Gastrocnemius medialis (tissue), 4 donors: ENCODE measurements around the gene EMC10. TPM values are rescaled to one million over a fixed set of nuclear protein-coding genes. Genes with fewer than 3 reads are reported as not detected.
A peak's percentile ranks its signal among the peaks of the same experiment; 100 is the strongest.

Experiments
- ATAC-seq, 2 donors: fragments of 150-250 bp; one replicate each; pipeline ENCODE4 v1.9.1; 2016
- DNase-seq, 2 donors: peaks; one replicate each; pipeline ENCODE4 v3.0.0-alpha.2; 2019
- H3K27ac ChIP-seq, 4 donors: fragments of 200-600 bp; sonication (generic); 1 replicate in 1 of 4; 2 replicates in 3 of 4; pipeline ENCODE4 v1.5.1; 2016 to 2018; ENCODE audit warnings: mild to moderate bottlenecking in 2 of 4, moderate library complexity in 1 of 4
- H3K27me3 ChIP-seq, 3 donors: fragments of 200-600 bp; sonication (generic) in 2 of 3; 1 replicate in 1 of 3; 2 replicates in 2 of 3; pipeline versions ENCODE4 v1.5.1 to v1.6.0; 2016 to 2019; ENCODE audit warnings: mild to moderate bottlenecking in 1 of 3, moderate library complexity in 1 of 3
- H3K36me3 ChIP-seq, 2 donors: fragments of 200-600 bp; sonication (generic) in 1 of 2; one replicate each; pipeline ENCODE4 v1.5.1; 2017 to 2018
- H3K4me1 ChIP-seq, 2 donors: fragments of 200-600 bp; sonication (generic) in 1 of 2; one replicate each; pipeline ENCODE4 v1.5.1; 2016 to 2017; ENCODE audit warnings: mild to moderate bottlenecking in 2 of 2
- H3K4me3 ChIP-seq, 4 donors: fragments of 200-600 bp; sonication (generic) in 3 of 4; 1 replicate in 1 of 4; 2 replicates in 3 of 4; pipeline ENCODE4 v1.5.1; 2016 to 2019; ENCODE audit warnings: mild to moderate bottlenecking in 2 of 4
- H3K9me3 ChIP-seq, 3 donors: fragments of 200-600 bp; sonication (generic) in 2 of 3; 1 replicate in 1 of 3; 2 replicates in 2 of 3; pipeline ENCODE4 v1.5.1; 2016 to 2019
- CTCF ChIP-seq, 5 experiments: fragments of 450-650 bp in 3 of 5; fragments of 200-600 bp in 2 of 5; sonication (generic) in 2 of 5; IDR thresholded peaks in 4 of 5; conservative IDR thresholded peaks in 1 of 5; 1 replicate in 4 of 5; 2 replicates in 1 of 5; pipeline ENCODE4 v1.5.1; 2016 to 2019; ENCODE audit warnings: antibody characterized with exemption in 5 of 5, mild to moderate bottlenecking in 3 of 5, moderate library complexity in 3 of 5
- POLR2A ChIP-seq, 2 donors: fragments of 450-650 bp; IDR thresholded peaks; one replicate each; pipeline ENCODE4 v1.6.1; 2017; ENCODE audit warnings: antibody characterized with exemption in 2 of 2, mild to moderate bottlenecking in 2 of 2, moderate library complexity in 2 of 2
- in situ Hi-C, 4 donors: fragments of 200-750 bp; cut with MboI; loops; one replicate each; pipeline versions ENCODE4 v1.15.0 to v1.8.0; 2017; ENCODE audit warnings: low sequenced_read_pairs in 4 of 4
- intact Hi-C: fragments of 100-400 bp; cut with DNase I; formaldehyde crosslinking; loops from one replicate; pipeline ENCODE4 v1.15.1; 2023; ENCODE audit warnings: low total_unique reads
- total RNA-seq, 4 donors: library from RNA; depleted of rRNA; stranded (reverse); fragments of >200 nt; gene quantifications; one replicate each; pipeline versions ENCODE4 v1.1.0 to v1.2.3, GENCODE V29; 2016

The EMC10 gene
- total RNA-seq, 4 donors from 2014 or later: 29.2 to 67.4 (median 45.4) TPM

GRCh38 chr19:50535672-50536187, 59.4 kb downstream of the EMC10 start:
- Histone ChIP-seq H3K9me3 (peaks cover 0 to 14% (median 0%) of the 10 kb centered on the region in 3 donors), H3K4me1 (no peaks in the 10 kb centered on the region), H3K4me3 (no peak overlapping the region), H3K27ac (no peak overlapping the region), H3K27me3 (peaks cover 6 to 13% (median 11%) of the 10 kb centered on the region in 3 donors), H3K36me3 (no peaks in the 10 kb centered on the region)
- in situ Hi-C loops: loop anchor here in 3 of 4 donors (25.0 kb wide), 1 partner anchor 252 kb away; the partner anchor contains the start of gene ACP4 (in 3 of the 3)
- intact Hi-C loops: loop anchor here (2.0 kb wide), 1 partner anchor 247 kb away; no protein-coding TSS in a partner anchor
- TF ChIP-seq POLR2A (IDR thresholded peaks at IDR 0.05) (no peak), CTCF (IDR thresholded peaks at IDR 0.05 in 4 of 5, conservative IDR thresholded peaks at IDR 0.05 in 1 of 5) (no peak)
- DNase-seq (no peak), ATAC-seq (no peak)

GRCh38 chr19:50536662-50537305, 60.5 kb downstream of the EMC10 start:
- intact Hi-C loops (loop anchor here (2.0 kb wide), 1 partner anchor 246 kb away; no protein-coding TSS in a partner anchor), in situ Hi-C loops (loop anchor here in 3 of 4 donors (25.0 kb wide), 1 partner anchor 251 kb away; the partner anchor contains the start of gene ACP4 (in 3 of the 3))
- ATAC-seq (no peak), DNase-seq (no peak)
- Histone ChIP-seq H3K36me3 (no peaks in the 10 kb centered on the region), H3K27me3 (peaks cover 0 to 7% (median 6%) of the 10 kb centered on the region in 3 donors), H3K4me1 (no peaks in the 10 kb centered on the region), H3K9me3 (peaks cover 0 to 14% (median 0%) of the 10 kb centered on the region in 3 donors), H3K4me3 (no peak overlapping the region), H3K27ac (no peak overlapping the region)
- no peak for TF ChIP-seq POLR2A (IDR thresholded peaks at IDR 0.05)
- TF ChIP-seq CTCF (IDR thresholded peaks at IDR 0.05 in 4 of 5, conservative IDR thresholded peaks at IDR 0.05 in 1 of 5): no peak

- peaks cover 0 to 13% (median 0%) of the 10 kb centered on the region in 3 donors for H3K9me3 ChIP-seq
- H3K27me3 ChIP-seq: peaks cover 0 to 6% (median 5%) of the 10 kb centered on the region in 3 donors
- no peak for ATAC-seq
- DNase-seq: no peak
- H3K36me3 ChIP-seq: no peaks in the 10 kb centered on the region
- in situ Hi-C loops: loop anchor here in 3 of 4 donors (25.0 kb wide), 1 partner anchor 250 kb away; the partner anchor contains the start of gene ACP4 (in 3 of the 3)
- no peak overlapping the region for H3K4me3 ChIP-seq
- intact Hi-C loops: loop anchor here (2.0 kb wide), 1 partner anchor 246 kb away; no protein-coding TSS in a partner anchor
- no peaks in the 10 kb centered on the region for H3K4me1 ChIP-seq
- no peak for TF ChIP-seq CTCF (IDR thresholded peaks at IDR 0.05 in 4 of 5, conservative IDR thresholded peaks at IDR 0.05 in 1 of 5)
- no peak for TF ChIP-seq POLR2A (IDR thresholded peaks at IDR 0.05)
- H3K27ac ChIP-seq: no peak overlapping the region
These were observed 61.0 kb downstream of the EMC10 start for GRCh38 chr19:50537306-50537685.

- ATAC-seq: peak in 1 of 2 donors; percentile 47
- in situ Hi-C loops: loop anchor here in 3 of 4 donors (25.0 kb wide), 1 partner anchor 250 kb away; the partner anchor contains the start of gene ACP4 (in 3 of the 3)
- no peaks in the 10 kb centered on the region for H3K36me3 ChIP-seq
- intact Hi-C loops: loop anchor here (2.0 kb wide), 1 partner anchor 245 kb away; no protein-coding TSS in a partner anchor
- no peaks in the 10 kb centered on the region for H3K4me1 ChIP-seq
- DNase-seq: peak in 1 of 2 donors; percentile 47
- H3K9me3 ChIP-seq: peaks cover 0 to 8% (median 0%) of the 10 kb centered on the region in 3 donors
- H3K27me3 ChIP-seq: peaks cover 0 to 4% (median under 1%) of the 10 kb centered on the region in 3 donors
- TF ChIP-seq CTCF (IDR thresholded peaks at IDR 0.05 in 4 of 5, conservative IDR thresholded peaks at IDR 0.05 in 1 of 5) (peak in 4 of 5 experiments; percentile 33 to 64 (median 56)), POLR2A (IDR thresholded peaks at IDR 0.05) (no peak)
- no peak overlapping the region for H3K27ac ChIP-seq
- no peak overlapping the region for H3K4me3 ChIP-seq
These were observed 61.5 kb downstream of the EMC10 start for GRCh38 chr19:50537769-50538230.

Other genes with a start within 250 kb of the EMC10 start
- 1 to 10 TPM in 1 of 4 donors, under 1 TPM in 3; 0.25 to 1.4 (median 0.53) TPM for gene KCNC3, start 147.1 kb upstream of the EMC10 start, total RNA-seq
- gene NAPSA, start 110.9 kb upstream of the EMC10 start, total RNA-seq: under 1 TPM in 1 of 4 donors, not detected in 3; 0.09 TPM
- 100 to 1,000 TPM; 155 to 232 (median 200) TPM for gene NR1H2, start 100.0 kb upstream of the EMC10 start, total RNA-seq
- gene POLD1, start 92.2 kb upstream of the EMC10 start, total RNA-seq: 10 to 100 TPM in 1 of 4 donors, 1 to 10 TPM in 3; 4.0 to 18.3 (median 6.0) TPM
- under 1 TPM in 1 of 4 donors, not detected in 3; 0.15 TPM for gene SPIB, start 57.6 kb upstream of the EMC10 start, total RNA-seq
- 100 to 1,000 TPM; 358 to 988 (median 442) TPM for gene MYBPC2, start 43.6 kb upstream of the EMC10 start, total RNA-seq
- gene GARIN5A, start 341 bp downstream of the EMC10 start, total RNA-seq: 10 to 100 TPM in 1 of 4 donors, 1 to 10 TPM in 2, not detected in 1; 1.2 to 11.0 (median 1.9) TPM
- 10 to 100 TPM; 22.1 to 36.9 (median 27.8) TPM for gene JOSD2, start 34.7 kb downstream of the EMC10 start, total RNA-seq
- gene ASPDH, start 37.4 kb downstream of the EMC10 start, total RNA-seq: not detected
- under 1 TPM in 3 of 4 donors, not detected in 1; 0.33 to 0.81 (median 0.34) TPM for gene LRRC4B, start 91.9 kb downstream of the EMC10 start, total RNA-seq
- under 1 TPM in 1 of 4 donors, not detected in 3; 0.09 TPM for gene SYT3, start 163.4 kb downstream of the EMC10 start, total RNA-seq
- gene C19orf81, start 172.9 kb downstream of the EMC10 start, total RNA-seq: not detected
- under 1 TPM in 1 of 4 donors, not detected in 3; 0.68 TPM for gene SHANK1, start 243.3 kb downstream of the EMC10 start, total RNA-seq
- 1 to 10 TPM; 2.1 to 5.0 (median 2.7) TPM for gene CLEC11A, start 246.9 kb downstream of the EMC10 start, total RNA-seq